ENCODE data around the gene SHMT2.
A peak's percentile ranks its signal among the peaks of the same experiment; 100 is the strongest.
"Not testable (repeated sequence)": the region's sequence is repeated elsewhere in the genome, so short reads cannot be mapped to it uniquely, and the experiment has no call there.

SHMT2 gene

GRCh38 chr12:57270966-57271470 lies 41.5 kb downstream of the SHMT2 start:
- no peak for ATAC-seq

- ATAC-seq = no peak
Observed at GRCh38 chr12:57272337-57273151, 43.0 kb downstream of the SHMT2 start.

- no peak for ATAC-seq
Observed at GRCh38 chr12:57273516-57273915, 44.0 kb downstream of the SHMT2 start.

- not testable (repeated sequence) for ATAC-seq
Observed at GRCh38 chr12:57276233-57276632, 46.7 kb downstream of the SHMT2 start.

GRCh38 chr12:57276935-57277563 lies 47.5 kb downstream of the SHMT2 start:
- no peak for ATAC-seq

GRCh38 chr12:57278465-57279381 lies 49.2 kb downstream of the SHMT2 start:
- no peak for ATAC-seq

- peak; percentile 100 for ATAC-seq
Observed at GRCh38 chr12:57280211-57281062, 50.9 kb downstream of the SHMT2 start.

- ATAC-seq = not testable (repeated sequence)
Observed at GRCh38 chr12:57282073-57282472, 52.6 kb downstream of the SHMT2 start.
